K562 (cell line): ENCODE data around the gene FOSL2. TPM values are rescaled to one million over a fixed set of nuclear protein-coding genes. Genes with fewer than 3 reads are reported as not detected.

Experiments
- ATF1 ChIP-seq, 2 experiments: fragments of 450-650 bp in 1 of 2; IDR thresholded peaks; 2 replicates each; pipeline ENCODE4 v1.6.1; 2016; ENCODE audit warnings: missing compliant biosample characterization in 1 of 2, missing genetic modification characterization in 1 of 2
- GMEB1 ChIP-seq: fragments of 250-450 bp; sonication (Bioruptor Pico); IDR thresholded peaks from 2 replicates; pipeline ENCODE4 v1.4.0; 2020; ENCODE audit warnings: mild to moderate bottlenecking
- HNRNPUL1 ChIP-seq: fragments of 200-400 bp; formaldehyde crosslinking; IDR thresholded peaks from 2 replicates; pipeline ENCODE4 v1.6.1; 2017; ENCODE audit warnings: low read length
- RCOR1 ChIP-seq, 2 experiments: IDR thresholded peaks; 2 replicates each; pipeline ENCODE4 v1.6.1; 2012; ENCODE audit warnings: low read depth in 2 of 2, low read length in 2 of 2, borderline replicate concordance in 1 of 2, improper control_type of control experiment in 1 of 2
- TEAD1 ChIP-seq, 2 experiments: fragments of 450-650 bp in 1 of 2; sonication (generic) in 1 of 2; formaldehyde crosslinking; IDR thresholded peaks; 2 replicates each; pipeline versions ENCODE4 v1.4.0 to v1.8.0; 2020 to 2022; ENCODE audit warnings: mild to moderate bottlenecking in 2 of 2, missing genetic modification reagents in 1 of 2
- TFAP4 ChIP-seq: sonication (generic); formaldehyde crosslinking; IDR thresholded peaks from 2 replicates; pipeline ENCODE4 v1.8.0; 2022; ENCODE audit warnings: missing genetic modification reagents, mild to moderate bottlenecking, moderate library complexity, borderline replicate concordance
- ZNF263 ChIP-seq: sonication (generic); formaldehyde crosslinking; IDR thresholded peaks from 2 replicates; pipeline ENCODE4 v1.8.0; 2022; ENCODE audit warnings: mild to moderate bottlenecking, missing genetic modification reagents, borderline replicate concordance
- ZNF311 ChIP-seq: fragments of 250-450 bp; sonication (Bioruptor Pico); IDR thresholded peaks from 2 replicates; pipeline ENCODE4 v1.4.0; 2020; ENCODE audit warnings: mild to moderate bottlenecking, moderate library complexity
- ZSCAN32 ChIP-seq: fragments of 450-650 bp; formaldehyde crosslinking; IDR thresholded peaks from 2 replicates; pipeline ENCODE4 v1.4.0; 2020; ENCODE audit warnings: mild to moderate bottlenecking, moderate library complexity
- polyA plus RNA-seq, 8 experiments: library from polyadenylated mRNA; depleted of rRNA in 4 of 8; stranded (reverse) in 5 of 8; unstranded in 3 of 8; fragments of >200 nt; fragmentation: Nextera tagmentation in 2 of 8; fragmentation: Illumina TruSeq in 1 of 8; extraction: Ambion mirVana in 2 of 8; extraction: Trizol in 1 of 8; gene quantifications; 2 replicates each; pipeline versions ENCODE4 v1.2.1 to v1.2.3, GENCODE V29; 2011 to 2014; ENCODE audit warnings: inconsistent platforms in 1 of 8, missing spikeins in 1 of 8
- total RNA-seq, 7 experiments: library from RNA; depleted of rRNA in 6 of 7; stranded (reverse); fragments of >200 nt in 6 of 7; fragmentation: Illumina TruSeq in 2 of 7; extraction: Trizol in 2 of 7; gene quantifications; 2 replicates each; pipeline versions ENCODE4 v1.2.1 to v1.2.3, GENCODE V29; 2011 to 2021; ENCODE audit warnings: low replicate concordance in 1 of 7
- TF ChIP-seq, protein P1 (sequence below): fragments of 200-800 bp; sonication (Bioruptor generic); IDR thresholded peaks from 2 replicates; pipeline ENCODE4 v1.6.1; 2016; ENCODE audit warnings: missing genetic modification characterization, missing compliant biosample characterization
- TF ChIP-seq, protein P2 (sequence below): fragments of 250-450 bp; sonication (Bioruptor Pico); IDR thresholded peaks from 2 replicates; pipeline ENCODE4 v1.5.0; 2021
- TF ChIP-seq, protein P3 (sequence below): fragments of 250-450 bp; sonication (Bioruptor Pico); IDR thresholded peaks from 2 replicates; pipeline ENCODE4 v1.5.1; 2021; ENCODE audit warnings: mild to moderate bottlenecking
- TF ChIP-seq, protein P4 (sequence below): sonication (generic); formaldehyde crosslinking; IDR thresholded peaks from 2 replicates; pipeline ENCODE4 v1.8.1; 2022; ENCODE audit warnings: missing genetic modification reagents

Gene FOSL2
- total and polyA plus RNA-seq, 9 of the 15 experiments (the other 6 are each of a cell fraction or from before 2014, with no cell fraction given), result 0.04 to 2.9 (median 0.80) TPM

DNA sequence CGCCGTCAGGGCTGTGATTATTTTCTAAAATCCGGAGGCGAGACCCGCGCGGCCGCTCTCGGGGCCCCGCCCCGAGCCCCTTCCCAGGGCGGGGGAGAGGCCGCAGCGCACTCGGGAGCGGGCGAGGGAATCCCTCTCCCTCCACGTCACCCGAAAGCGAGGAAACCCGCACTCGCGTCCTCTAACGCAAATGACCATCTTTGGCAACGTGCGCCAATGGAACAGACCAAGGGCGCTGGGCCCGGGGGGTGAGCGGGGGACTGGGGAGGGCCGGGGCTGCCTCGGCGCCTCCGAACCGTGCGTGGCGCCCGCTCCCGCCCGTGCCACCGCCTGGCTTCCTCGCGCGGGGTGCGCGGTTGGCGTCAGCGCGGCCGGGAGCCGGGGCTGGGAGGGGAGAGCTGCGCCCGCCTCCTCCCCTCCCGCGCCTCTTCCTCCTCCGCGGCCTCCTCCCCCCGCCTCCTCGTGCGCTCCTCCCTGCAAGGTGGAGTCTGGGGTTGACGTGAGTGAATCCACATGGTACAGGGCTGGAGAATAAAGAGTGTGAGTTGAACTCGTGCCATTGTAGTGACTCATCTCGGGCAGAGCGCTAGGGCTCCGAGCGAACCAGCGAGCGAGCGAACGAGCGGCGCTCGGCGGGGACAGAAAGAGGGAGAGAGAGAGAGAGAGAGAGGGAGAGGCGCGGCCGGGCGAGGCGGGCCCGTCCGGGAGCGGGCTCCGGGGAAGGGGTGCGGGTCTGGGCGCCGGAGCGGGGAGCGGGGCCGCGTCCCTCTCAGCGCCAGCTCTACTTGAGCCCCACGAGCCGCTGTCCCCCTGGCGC, at the start of gene FOSL2 (continued):
- TF ChIP-seq TFAP4, result peak; percentile 77
- TF ChIP-seq TEAD1 (CRISPR knock-in tag; IDR thresholded peaks at IDR 0.05), result peak; percentile 56 to 64; a peak in 1 of 4 replicates
- no peak for TF ChIP-seq ZNF311 (CRISPR knock-in tag)
- TF ChIP-seq, protein P1, sequence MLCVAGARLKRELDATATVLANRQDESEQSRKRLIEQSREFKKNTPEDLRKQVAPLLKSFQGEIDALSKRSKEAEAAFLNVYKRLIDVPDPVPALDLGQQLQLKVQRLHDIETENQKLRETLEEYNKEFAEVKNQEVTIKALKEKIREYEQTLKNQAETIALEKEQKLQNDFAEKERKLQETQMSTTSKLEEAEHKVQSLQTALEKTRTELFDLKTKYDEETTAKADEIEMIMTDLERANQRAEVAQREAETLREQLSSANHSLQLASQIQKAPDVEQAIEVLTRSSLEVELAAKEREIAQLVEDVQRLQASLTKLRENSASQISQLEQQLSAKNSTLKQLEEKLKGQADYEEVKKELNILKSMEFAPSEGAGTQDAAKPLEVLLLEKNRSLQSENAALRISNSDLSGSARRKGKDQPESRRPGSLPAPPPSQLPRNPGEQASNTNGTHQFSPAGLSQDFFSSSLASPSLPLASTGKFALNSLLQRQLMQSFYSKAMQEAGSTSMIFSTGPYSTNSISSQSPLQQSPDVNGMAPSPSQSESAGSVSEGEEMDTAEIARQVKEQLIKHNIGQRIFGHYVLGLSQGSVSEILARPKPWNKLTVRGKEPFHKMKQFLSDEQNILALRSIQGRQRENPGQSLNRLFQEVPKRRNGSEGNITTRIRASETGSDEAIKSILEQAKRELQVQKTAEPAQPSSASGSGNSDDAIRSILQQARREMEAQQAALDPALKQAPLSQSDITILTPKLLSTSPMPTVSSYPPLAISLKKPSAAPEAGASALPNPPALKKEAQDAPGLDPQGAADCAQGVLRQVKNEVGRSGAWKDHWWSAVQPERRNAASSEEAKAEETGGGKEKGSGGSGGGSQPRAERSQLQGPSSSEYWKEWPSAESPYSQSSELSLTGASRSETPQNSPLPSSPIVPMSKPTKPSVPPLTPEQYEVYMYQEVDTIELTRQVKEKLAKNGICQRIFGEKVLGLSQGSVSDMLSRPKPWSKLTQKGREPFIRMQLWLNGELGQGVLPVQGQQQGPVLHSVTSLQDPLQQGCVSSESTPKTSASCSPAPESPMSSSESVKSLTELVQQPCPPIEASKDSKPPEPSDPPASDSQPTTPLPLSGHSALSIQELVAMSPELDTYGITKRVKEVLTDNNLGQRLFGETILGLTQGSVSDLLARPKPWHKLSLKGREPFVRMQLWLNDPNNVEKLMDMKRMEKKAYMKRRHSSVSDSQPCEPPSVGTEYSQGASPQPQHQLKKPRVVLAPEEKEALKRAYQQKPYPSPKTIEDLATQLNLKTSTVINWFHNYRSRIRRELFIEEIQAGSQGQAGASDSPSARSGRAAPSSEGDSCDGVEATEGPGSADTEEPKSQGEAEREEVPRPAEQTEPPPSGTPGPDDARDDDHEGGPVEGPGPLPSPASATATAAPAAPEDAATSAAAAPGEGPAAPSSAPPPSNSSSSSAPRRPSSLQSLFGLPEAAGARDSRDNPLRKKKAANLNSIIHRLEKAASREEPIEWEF (CRISPR knock-in tag), result no peak
- TF ChIP-seq, protein P2, sequence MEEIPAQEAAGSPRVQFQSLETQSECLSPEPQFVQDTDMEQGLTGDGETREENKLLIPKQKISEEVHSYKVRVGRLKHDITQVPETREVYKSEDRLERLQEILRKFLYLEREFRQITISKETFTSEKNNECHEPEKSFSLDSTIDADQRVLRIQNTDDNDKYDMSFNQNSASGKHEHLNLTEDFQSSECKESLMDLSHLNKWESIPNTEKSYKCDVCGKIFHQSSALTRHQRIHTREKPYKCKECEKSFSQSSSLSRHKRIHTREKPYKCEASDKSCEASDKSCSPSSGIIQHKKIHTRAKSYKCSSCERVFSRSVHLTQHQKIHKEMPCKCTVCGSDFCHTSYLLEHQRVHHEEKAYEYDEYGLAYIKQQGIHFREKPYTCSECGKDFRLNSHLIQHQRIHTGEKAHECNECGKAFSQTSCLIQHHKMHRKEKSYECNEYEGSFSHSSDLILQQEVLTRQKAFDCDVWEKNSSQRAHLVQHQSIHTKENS (CRISPR knock-in tag), result no peak
- TF ChIP-seq ATF1 (CRISPR knock-in tag; IDR thresholded peaks at IDR 0.05), result no peak
- TF ChIP-seq ATF1 (tag; IDR thresholded peaks at IDR 0.05), result peak; percentile 82
- peak; percentile 38 for TF ChIP-seq ZSCAN32 (CRISPR knock-in tag)
- TF ChIP-seq, protein P3, sequence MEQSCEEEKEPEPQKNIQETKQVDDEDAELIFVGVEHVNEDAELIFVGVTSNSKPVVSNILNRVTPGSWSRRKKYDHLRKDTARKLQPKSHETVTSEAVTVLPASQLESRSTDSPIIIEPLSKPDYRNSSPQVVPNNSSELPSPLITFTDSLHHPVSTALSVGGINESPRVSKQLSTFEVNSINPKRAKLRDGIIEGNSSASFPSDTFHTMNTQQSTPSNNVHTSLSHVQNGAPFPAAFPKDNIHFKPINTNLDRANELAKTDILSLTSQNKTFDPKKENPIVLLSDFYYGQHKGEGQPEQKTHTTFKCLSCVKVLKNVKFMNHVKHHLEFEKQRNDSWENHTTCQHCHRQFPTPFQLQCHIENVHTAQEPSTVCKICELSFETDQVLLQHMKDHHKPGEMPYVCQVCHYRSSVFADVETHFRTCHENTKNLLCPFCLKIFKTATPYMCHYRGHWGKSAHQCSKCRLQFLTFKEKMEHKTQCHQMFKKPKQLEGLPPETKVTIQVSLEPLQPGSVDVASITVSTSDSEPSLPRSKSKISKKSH (CRISPR knock-in tag), result no peak
- peak; percentile 42 to 78; a peak in 3 of 4 replicates for TF ChIP-seq RCOR1 (IDR thresholded peaks at IDR 0.05; ENCODE audit: borderline replicate concordance in 1 of 2, low read depth in 2 of 2, low read length in 2 of 2)
- no peak for TF ChIP-seq HNRNPUL1
- TF ChIP-seq ZNF263 (CRISPR knock-in tag), result peak; percentile 99
- TF ChIP-seq, protein P4, sequence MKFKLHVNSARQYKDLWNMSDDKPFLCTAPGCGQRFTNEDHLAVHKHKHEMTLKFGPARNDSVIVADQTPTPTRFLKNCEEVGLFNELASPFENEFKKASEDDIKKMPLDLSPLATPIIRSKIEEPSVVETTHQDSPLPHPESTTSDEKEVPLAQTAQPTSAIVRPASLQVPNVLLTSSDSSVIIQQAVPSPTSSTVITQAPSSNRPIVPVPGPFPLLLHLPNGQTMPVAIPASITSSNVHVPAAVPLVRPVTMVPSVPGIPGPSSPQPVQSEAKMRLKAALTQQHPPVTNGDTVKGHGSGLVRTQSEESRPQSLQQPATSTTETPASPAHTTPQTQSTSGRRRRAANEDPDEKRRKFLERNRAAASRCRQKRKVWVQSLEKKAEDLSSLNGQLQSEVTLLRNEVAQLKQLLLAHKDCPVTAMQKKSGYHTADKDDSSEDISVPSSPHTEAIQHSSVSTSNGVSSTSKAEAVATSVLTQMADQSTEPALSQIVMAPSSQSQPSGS (CRISPR knock-in tag), result no peak
- 0 out of 2 replicates have a peak, but pooled peaks have one; percentile 12 for TF ChIP-seq GMEB1
